ENCODE data around the gene FAM20B.

Gene FAM20B

GRCh38 chr1:179052776-179053175, 27.1 kb downstream of the FAM20B start:
- Histone ChIP-seq H3K36me3 (ENCODE audit: control insufficient read depth, low read length) (peaks cover 13% of the 10 kb centered on the region), H3K9me2 (replicated peaks; ENCODE audit: control insufficient read depth, low read length) (no peaks in the 10 kb centered on the region), H3K9me3 (ENCODE audit: control insufficient read depth, insufficient read depth, low read length) (no peaks in the 10 kb centered on the region), H3F3A (ENCODE audit: control insufficient read depth, insufficient read depth) (no peaks in the 10 kb centered on the region), H4K20me1 (ENCODE audit: control insufficient read depth, insufficient read depth, low read depth, low read length) (no peaks in the 10 kb centered on the region), H3K4me3 (ENCODE audit: low read length) (no peak overlapping the region), H3K4me1 (ENCODE audit: control insufficient read depth, low read length) (no peaks in the 10 kb centered on the region), H3K27me3 (ENCODE audit: control insufficient read depth, low read length) (no peaks in the 10 kb centered on the region), H3K4me2 (ENCODE audit: low read length) (no peak overlapping the region), H3K79me2 (ENCODE audit: control insufficient read depth, low read length) (no peaks in the 10 kb centered on the region), H3K27ac (ENCODE audit: low read depth, low read length) (no peak overlapping the region)
- no peak for TF ChIP-seq EZH2phosphoT487 (IDR thresholded peaks at IDR 0.05; ENCODE audit: borderline replicate concordance, low read length)
- TF ChIP-seq CTCF (IDR thresholded peaks at IDR 0.05; ENCODE audit: low read depth, low read length, poor library complexity, severe bottlenecking): no peak

- H3K4me2 ChIP-seq (ENCODE audit: low read length): no peak overlapping the region
- H3K9me2 ChIP-seq (replicated peaks; ENCODE audit: control insufficient read depth, low read length): no peaks in the 10 kb centered on the region
- H3K79me2 ChIP-seq (ENCODE audit: control insufficient read depth, low read length): no peaks in the 10 kb centered on the region
- no peaks in the 10 kb centered on the region for H3K9me3 ChIP-seq (ENCODE audit: control insufficient read depth, insufficient read depth, low read length)
- no peak overlapping the region for H3K27ac ChIP-seq (ENCODE audit: low read depth, low read length)
- no peak for TF ChIP-seq EZH2phosphoT487 (IDR thresholded peaks at IDR 0.05; ENCODE audit: borderline replicate concordance, low read length)
- H3K4me1 ChIP-seq (ENCODE audit: control insufficient read depth, low read length): no peaks in the 10 kb centered on the region
- H4K20me1 ChIP-seq (ENCODE audit: control insufficient read depth, insufficient read depth, low read depth, low read length): no peaks in the 10 kb centered on the region
- peaks cover 13% of the 10 kb centered on the region for H3K36me3 ChIP-seq (ENCODE audit: control insufficient read depth, low read length)
- H3F3A ChIP-seq (ENCODE audit: control insufficient read depth, insufficient read depth): no peaks in the 10 kb centered on the region
- no peaks in the 10 kb centered on the region for H3K27me3 ChIP-seq (ENCODE audit: control insufficient read depth, low read length)
- H3K4me3 ChIP-seq (ENCODE audit: low read length): no peak overlapping the region
These were observed 27.8 kb downstream of the FAM20B start for GRCh38 chr1:179053486-179053885.

GRCh38 chr1:179055937-179056336, 30.2 kb downstream of the FAM20B start:
- H4K20me1 ChIP-seq (ENCODE audit: control insufficient read depth, insufficient read depth, low read depth, low read length): no peaks in the 10 kb centered on the region
- no peaks in the 10 kb centered on the region for H3K4me1 ChIP-seq (ENCODE audit: control insufficient read depth, low read length)
- no peak for TF ChIP-seq EZH2phosphoT487 (IDR thresholded peaks at IDR 0.05; ENCODE audit: borderline replicate concordance, low read length)
- TF ChIP-seq CTCF (IDR thresholded peaks at IDR 0.05; ENCODE audit: low read depth, low read length, poor library complexity, severe bottlenecking): no peak
- H3K4me2 ChIP-seq (ENCODE audit: low read length): no peak overlapping the region
- H3K9me3 ChIP-seq (ENCODE audit: control insufficient read depth, insufficient read depth, low read length): no peaks in the 10 kb centered on the region
- H3K4me3 ChIP-seq (ENCODE audit: low read length): no peak overlapping the region
- H3K9me2 ChIP-seq (replicated peaks; ENCODE audit: control insufficient read depth, low read length): no peaks in the 10 kb centered on the region
- no peaks in the 10 kb centered on the region for H3K27me3 ChIP-seq (ENCODE audit: control insufficient read depth, low read length)
- H3K27ac ChIP-seq (ENCODE audit: low read depth, low read length): no peak overlapping the region
- no peaks in the 10 kb centered on the region for H3F3A ChIP-seq (ENCODE audit: control insufficient read depth, insufficient read depth)
- peaks cover 13% of the 10 kb centered on the region for H3K36me3 ChIP-seq (ENCODE audit: control insufficient read depth, low read length)
- H3K79me2 ChIP-seq (ENCODE audit: control insufficient read depth, low read length): no peaks in the 10 kb centered on the region

GRCh38 chr1:179058487-179059483, 33.1 kb downstream of the FAM20B start:
- Histone ChIP-seq H3K9me3 (ENCODE audit: control insufficient read depth, insufficient read depth, low read length) (no peaks in the 10 kb centered on the region), H3F3A (ENCODE audit: control insufficient read depth, insufficient read depth) (no peaks in the 10 kb centered on the region), H3K4me2 (ENCODE audit: low read length) (no peak overlapping the region), H3K9me2 (replicated peaks; ENCODE audit: control insufficient read depth, low read length) (no peaks in the 10 kb centered on the region), H4K20me1 (ENCODE audit: control insufficient read depth, insufficient read depth, low read depth, low read length) (no peaks in the 10 kb centered on the region), H3K36me3 (ENCODE audit: control insufficient read depth, low read length) (peaks cover 15% of the 10 kb centered on the region), H3K79me2 (ENCODE audit: control insufficient read depth, low read length) (no peaks in the 10 kb centered on the region), H3K27ac (ENCODE audit: low read depth, low read length) (no peak overlapping the region), H3K27me3 (ENCODE audit: control insufficient read depth, low read length) (no peaks in the 10 kb centered on the region), H3K4me1 (ENCODE audit: control insufficient read depth, low read length) (no peaks in the 10 kb centered on the region), H3K4me3 (ENCODE audit: low read length) (no peak overlapping the region)
- TF ChIP-seq EZH2phosphoT487 (IDR thresholded peaks at IDR 0.05; ENCODE audit: borderline replicate concordance, low read length) (no peak), CTCF (IDR thresholded peaks at IDR 0.05; ENCODE audit: low read depth, low read length, poor library complexity, severe bottlenecking) (no peak)

All from DOHH2 (cell line).